ENCODE data around the gene SPATA31C2. TPM values are rescaled to one million over a fixed set of nuclear protein-coding genes. Genes with fewer than 3 reads are reported as not detected.

The SPATA31C2 gene
- total and polyA plus RNA-seq, 2 of the 13 experiments (the other 11 are each of a cell fraction or from before 2014, with no cell fraction given), result not detected

GRCh38 chr9:88161144-88161543 lies 22.9 kb upstream of the SPATA31C2 start:
- Histone ChIP-seq H3K27ac (ENCODE audit: extremely low read length, insufficient read depth, low read length) (no peak overlapping the region), H3K9me3 (ENCODE audit: low read length) (no peaks in the 10 kb centered on the region), H4K20me1 (ENCODE audit: insufficient read depth, low read length) (no peaks in the 10 kb centered on the region), H3K4me1 (ENCODE audit: insufficient read depth, low read length) (no peaks in the 10 kb centered on the region), H3K79me2 (ENCODE audit: insufficient read depth, low read length) (no peaks in the 10 kb centered on the region), H3K27me3 (ENCODE audit: control insufficient read depth in 1 of 2, insufficient read depth in 2 of 2, low read length in 2 of 2) (no peaks in the 10 kb centered on the region; a peak in 2 of 5 replicates), H3K9ac (ENCODE audit: insufficient read depth, low read depth, low read length) (no peak overlapping the region), H3K4me2 (ENCODE audit: low read depth, low read length) (no peak overlapping the region), H2AFZ (ENCODE audit: low read length) (no peak overlapping the region), H3K4me3 (replicated peaks in 1 of 3; ENCODE audit: insufficient read depth in 1 of 3, low read depth in 2 of 3, low read length in 3 of 3) (no peak overlapping the region), H3K36me3 (replicated peaks in 1 of 2; ENCODE audit: control insufficient read depth in 1 of 2, insufficient read depth in 2 of 2, low read length in 2 of 2) (no peaks in the 10 kb centered on the region)
- FAIRE-seq (no peak), DNase-seq (ENCODE audit: low spot score) (no peak), ATAC-seq (no peak)
- no peak for TF ChIP-seq PRMT3 (CRISPR knock-in tag; IDR thresholded peaks at IDR 0.05; ENCODE audit: borderline replicate concordance, low read depth)
- BruUV-seq (replicated peaks), result no TSS peak
- CTCF ChIA-PET (ENCODE audit: low intra/inter-chr PET ratio, low total read pairs), result no interaction called here
- POLR2A ChIA-PET, result no interaction called here
- WGBS (ENCODE audit: low lambda C conversion rate), result 8% methylated on average over 6 of the region's 6 CpGs
- intact Hi-C loops (cut with micrococcal nuclease; ENCODE audit: unreplicated experiment) (no loop called here), in situ Hi-C loops (cut with HindIII; ENCODE audit: extremely low pct_ligation_motif_present, low pct_unique_long_range_greater_than_20kb) (no loop called here)

DNA sequence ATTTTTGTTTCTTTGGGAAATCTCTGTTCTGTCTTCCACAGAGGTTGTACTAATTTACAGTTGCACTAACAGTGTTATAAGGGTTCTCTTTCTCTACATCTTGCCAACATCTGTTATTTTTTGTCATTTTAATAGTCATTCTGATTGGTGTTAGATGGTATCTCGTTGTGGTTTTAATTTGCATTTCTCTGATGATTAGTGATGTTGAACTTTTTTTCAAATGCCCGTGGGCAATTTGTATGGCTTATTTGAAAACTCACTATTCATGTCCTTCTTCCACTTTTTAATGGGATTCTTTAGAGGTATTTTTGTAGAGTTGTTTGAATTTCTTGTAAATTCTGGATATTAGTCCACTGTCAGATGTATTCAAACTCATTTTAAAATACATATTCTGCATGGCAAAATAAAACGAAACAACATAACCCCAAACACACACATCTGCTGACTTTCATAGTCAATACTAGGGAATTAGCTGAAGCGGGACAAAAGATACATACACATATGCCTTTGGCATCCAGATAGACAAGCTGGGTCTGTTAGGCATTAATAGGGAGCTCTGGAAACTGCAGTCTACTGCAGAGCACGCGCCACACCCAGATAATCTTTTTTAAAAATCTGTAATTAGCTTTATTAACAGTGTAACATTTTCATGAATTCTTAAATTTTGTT lies 5.8 kb upstream of the SPATA31C2 start:
- intact Hi-C loops (cut with micrococcal nuclease; ENCODE audit: unreplicated experiment) (no loop called here), in situ Hi-C loops (cut with HindIII; ENCODE audit: extremely low pct_ligation_motif_present, low pct_unique_long_range_greater_than_20kb) (no loop called here)
- WGBS (ENCODE audit: low lambda C conversion rate), result 28% methylated on average over 6 of the region's 6 CpGs
- H2AFZ ChIP-seq (ENCODE audit: low read length), result no peak overlapping the region
- no peak overlapping the region for H3K4me3 ChIP-seq (replicated peaks in 1 of 3; ENCODE audit: insufficient read depth in 1 of 3, low read depth in 2 of 3, low read length in 3 of 3)
- H3K27ac ChIP-seq (ENCODE audit: extremely low read length, insufficient read depth, low read length), result no peak overlapping the region
- H3K36me3 ChIP-seq (replicated peaks in 1 of 2; ENCODE audit: control insufficient read depth in 1 of 2, insufficient read depth in 2 of 2, low read length in 2 of 2), result no peaks in the 10 kb centered on the region
- H3K27me3 ChIP-seq (ENCODE audit: control insufficient read depth in 1 of 2, insufficient read depth in 2 of 2, low read length in 2 of 2), result peaks cover 0 to 9% of the 10 kb centered on the region in 2 experiments; a peak in 1 of 5 replicates
- H3K4me2 ChIP-seq (ENCODE audit: low read depth, low read length), result no peak overlapping the region
- POLR2A ChIA-PET, result no interaction called here
- H3K4me1 ChIP-seq (ENCODE audit: insufficient read depth, low read length), result no peaks in the 10 kb centered on the region
- no peaks in the 10 kb centered on the region for H3K79me2 ChIP-seq (ENCODE audit: insufficient read depth, low read length)
- DNase-seq (ENCODE audit: low spot score) (no peak), ATAC-seq (no peak), FAIRE-seq (no peak)
- H3K9me3 ChIP-seq (ENCODE audit: low read length), result no peaks in the 10 kb centered on the region
- H3K9ac ChIP-seq (ENCODE audit: insufficient read depth, low read depth, low read length), result no peak overlapping the region
- no peaks in the 10 kb centered on the region for H4K20me1 ChIP-seq (ENCODE audit: insufficient read depth, low read length)
- BruUV-seq (replicated peaks), result no TSS peak
- CTCF ChIA-PET (ENCODE audit: low intra/inter-chr PET ratio, low total read pairs), result no interaction called here
- TF ChIP-seq KDM2A (CRISPR knock-in tag; IDR thresholded peaks at IDR 0.05; ENCODE audit: borderline replicate concordance, low read depth) (no peak), SOX13 (IDR thresholded peaks at IDR 0.05) (no peak), SOX13 (CRISPR knock-in tag; conservative IDR thresholded peaks at IDR 0.05 in 1 of 2, IDR thresholded peaks at IDR 0.05 in 1 of 2) (no peak), ZNF720 (CRISPR knock-in tag; IDR thresholded peaks at IDR 0.05) (no peak), KDM4B (CRISPR knock-in tag; IDR thresholded peaks at IDR 0.05) (no peak)
- TF ChIP-seq, protein P1, sequence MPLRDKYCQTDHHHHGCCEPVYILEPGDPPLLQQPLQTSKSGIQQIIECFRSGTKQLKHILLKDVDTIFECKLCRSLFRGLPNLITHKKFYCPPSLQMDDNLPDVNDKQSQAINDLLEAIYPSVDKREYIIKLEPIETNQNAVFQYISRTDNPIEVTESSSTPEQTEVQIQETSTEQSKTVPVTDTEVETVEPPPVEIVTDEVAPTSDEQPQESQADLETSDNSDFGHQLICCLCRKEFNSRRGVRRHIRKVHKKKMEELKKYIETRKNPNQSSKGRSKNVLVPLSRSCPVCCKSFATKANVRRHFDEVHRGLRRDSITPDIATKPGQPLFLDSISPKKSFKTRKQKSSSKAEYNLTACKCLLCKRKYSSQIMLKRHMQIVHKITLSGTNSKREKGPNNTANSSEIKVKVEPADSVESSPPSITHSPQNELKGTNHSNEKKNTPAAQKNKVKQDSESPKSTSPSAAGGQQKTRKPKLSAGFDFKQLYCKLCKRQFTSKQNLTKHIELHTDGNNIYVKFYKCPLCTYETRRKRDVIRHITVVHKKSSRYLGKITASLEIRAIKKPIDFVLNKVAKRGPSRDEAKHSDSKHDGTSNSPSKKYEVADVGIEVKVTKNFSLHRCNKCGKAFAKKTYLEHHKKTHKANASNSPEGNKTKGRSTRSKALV (CRISPR knock-in tag; IDR thresholded peaks at IDR 0.05), result no peak

Measured in HepG2 (cell line).